HG03097 (cell line): ENCODE results near the gene CLCA4.
A peak's percentile ranks its signal among the peaks of the same experiment; 100 is the strongest.
"Not testable (repeated sequence)": the region's sequence is repeated elsewhere in the genome, so short reads cannot be mapped to it uniquely, and the experiment has no call there.

Experiments
- ATAC-seq: cut with Tn5 transposase; IDR thresholded peaks from one replicate; pipeline ENCODE4 v1.9.1; 2021; ENCODE audit not compliant: unreplicated experiment, low FRiP score

Gene CLCA4

DNA sequence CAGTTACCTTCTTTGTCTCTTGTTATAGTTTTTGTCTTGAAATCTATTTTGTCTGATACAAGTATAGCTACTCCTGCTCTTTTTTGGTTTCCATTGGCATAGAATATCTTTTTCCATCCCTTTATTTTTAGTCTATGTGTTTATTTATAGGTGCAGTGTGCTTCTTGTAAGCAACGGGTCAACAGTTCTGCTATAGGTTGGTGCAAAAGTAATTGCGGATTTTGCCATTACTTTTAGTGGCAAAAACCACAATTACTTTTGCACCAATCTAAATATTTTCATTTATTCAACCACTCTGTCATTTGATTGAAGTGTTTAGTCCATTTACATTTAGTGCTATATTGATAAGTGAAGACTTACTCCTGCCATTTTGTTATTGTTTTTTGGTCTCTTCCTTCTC is 59.2 kb downstream of the CLCA4 start:
- ATAC-seq = not testable (repeated sequence)

DNA sequence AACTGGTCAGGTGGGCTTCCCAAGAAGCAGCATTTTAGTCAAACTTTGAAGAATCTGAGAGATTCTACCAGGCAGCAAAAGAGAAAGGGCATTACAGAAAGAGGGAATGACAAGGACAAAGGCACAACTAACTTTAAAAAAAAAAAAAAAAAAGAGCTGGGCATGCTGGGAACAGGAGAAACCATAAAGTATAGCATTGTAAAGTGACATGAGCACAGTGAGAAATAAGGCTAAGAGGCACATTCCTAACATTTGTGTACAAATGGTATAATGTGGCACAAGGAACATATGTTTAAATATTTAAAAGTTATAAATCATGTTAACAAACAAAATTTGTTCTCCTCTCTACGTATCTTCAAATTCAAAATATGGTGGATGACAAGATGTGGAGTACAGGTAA is 69.6 kb downstream of the CLCA4 start:
- ATAC-seq = no peak

DNA sequence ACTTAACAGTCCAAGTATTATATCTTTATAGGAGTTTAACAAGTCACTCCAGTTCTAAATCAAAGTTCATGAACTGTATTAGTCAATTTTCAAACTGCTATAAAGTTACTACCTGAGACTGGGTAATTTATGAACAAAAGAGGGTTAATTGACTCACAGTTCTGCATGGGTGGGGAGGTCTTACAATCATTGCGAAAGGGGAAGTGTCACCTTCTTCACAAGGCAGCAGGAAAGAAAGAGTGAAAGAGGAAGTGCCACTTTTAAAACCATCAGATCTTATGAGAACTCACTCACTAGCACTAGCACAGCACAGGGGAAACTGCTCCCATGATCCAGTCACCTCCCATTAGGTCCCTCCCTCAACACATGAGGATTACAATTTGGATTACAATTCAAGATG is 70.0 kb downstream of the CLCA4 start:
- peak; percentile 99 for ATAC-seq

DNA sequence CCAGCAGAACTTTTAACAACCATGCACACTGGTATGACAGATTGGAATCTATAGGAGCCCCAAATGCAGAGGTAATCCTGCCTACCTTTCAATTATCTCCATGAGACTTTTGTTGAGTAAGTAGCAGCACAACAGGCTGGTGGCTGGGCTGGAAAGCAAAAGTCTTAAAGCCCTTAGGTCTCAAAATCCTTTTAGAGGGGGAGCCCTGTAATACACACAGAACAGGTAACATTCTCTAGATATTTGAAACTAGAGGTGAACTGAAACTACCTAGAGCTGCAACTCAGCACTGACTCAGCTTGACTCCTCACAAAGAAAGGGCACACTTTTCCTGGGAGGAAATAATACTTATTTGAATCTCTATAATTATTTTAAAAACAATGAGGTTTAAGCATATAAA is 71.5 kb downstream of the CLCA4 start:
- no peak for ATAC-seq

DNA sequence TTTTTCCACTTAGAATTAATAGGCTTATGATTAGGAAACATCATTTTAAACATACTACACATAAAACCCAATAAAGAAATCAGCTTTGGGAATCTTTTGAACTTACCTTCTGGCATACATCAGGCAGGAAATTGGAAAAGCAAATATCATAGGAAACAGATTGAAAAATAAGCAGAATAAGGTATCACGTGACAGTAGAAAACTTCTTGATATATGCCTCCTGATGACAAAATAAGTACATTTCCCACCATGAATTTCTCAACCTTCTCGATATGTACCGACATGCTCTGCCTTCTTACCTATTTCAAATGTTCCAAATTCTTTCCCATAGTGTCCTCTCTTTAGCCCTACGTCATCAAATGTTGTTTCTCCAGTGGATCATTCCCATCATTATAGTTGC is 72.4 kb downstream of the CLCA4 start:
- no peak for ATAC-seq

DNA sequence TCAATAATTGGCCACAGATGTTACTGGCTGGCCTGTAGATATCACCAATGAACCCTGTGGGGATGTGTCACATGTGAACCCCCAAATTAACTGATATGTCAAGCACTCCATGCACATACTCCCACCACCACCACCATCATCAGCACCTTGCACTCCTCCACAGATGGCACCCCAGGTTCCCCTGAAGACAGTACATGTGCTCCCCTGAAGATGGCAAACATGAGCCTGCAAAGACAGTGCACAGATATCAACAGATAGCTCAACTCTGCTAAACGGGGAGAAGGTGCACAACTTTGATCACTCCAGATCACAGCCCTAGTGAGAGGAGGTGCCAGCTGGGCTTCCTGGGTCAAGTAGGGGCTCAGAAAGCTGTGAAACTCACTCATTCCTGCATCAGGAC is 74.4 kb downstream of the CLCA4 start:
- ATAC-seq = no peak
